Mesothelial cell of epicardium (in vitro differentiated cells): ENCODE measurements around the gene IL4I1. TPM values are rescaled to one million over a fixed set of nuclear protein-coding genes. Genes with fewer than 3 reads are reported as not detected.

ENCODE experiments used
- DNase-seq, 2 experiments: peaks; one replicate each; pipeline ENCODE4 v3.0.0; 2021; ENCODE audit warnings: low spot score in 2 of 2; ENCODE audit not compliant: unreplicated experiment in 2 of 2
- H3K27ac Mint-ChIP-seq: 2 replicates; pipeline ENCODE4 v1.8.0; 2021; ENCODE audit warnings: mixed read lengths
- H3K27me3 Mint-ChIP-seq: 2 replicates; pipeline ENCODE4 v1.8.0; 2021; ENCODE audit warnings: low read depth, mixed read lengths
- H3K36me3 Mint-ChIP-seq: 2 replicates; pipeline ENCODE4 v1.8.0; 2021; ENCODE audit warnings: mixed read lengths
- H3K4me1 Mint-ChIP-seq: 2 replicates; pipeline ENCODE4 v1.8.0; 2021; ENCODE audit warnings: mixed read lengths
- H3K4me3 Mint-ChIP-seq: 2 replicates; pipeline ENCODE4 v1.8.0; 2021; ENCODE audit warnings: mild to moderate bottlenecking, moderate library complexity, mixed read lengths
- H3K9me3 Mint-ChIP-seq: 2 replicates; pipeline ENCODE4 v1.8.0; 2021; ENCODE audit warnings: mixed read lengths
- CTCF ChIP-seq: fragments of 200-600 bp; sonication (generic); IDR thresholded peaks from one replicate; pipeline ENCODE4 v1.5.0; 2021; ENCODE audit warnings: antibody characterized with exemption; ENCODE audit not compliant: unreplicated experiment
- total RNA-seq: library from RNA; stranded (reverse); gene quantifications from 3 replicates; pipeline ENCODE4 v1.2.1, GENCODE V29; 2021

The IL4I1 gene
- total RNA-seq, 1 donor from 2014 or later: 1.7 TPM

- H3K27ac Mint-ChIP-seq: no peak overlapping the region
- DNase-seq: no peak
- H3K36me3 Mint-ChIP-seq: peaks cover 44% of the 10 kb centered on the region
- peaks cover 7% of the 10 kb centered on the region for H3K9me3 Mint-ChIP-seq
- no peak overlapping the region for H3K4me3 Mint-ChIP-seq
- no peaks in the 10 kb centered on the region for H3K27me3 Mint-ChIP-seq
- TF ChIP-seq CTCF: peak; percentile 15
- H3K4me1 Mint-ChIP-seq: peaks cover 2% of the 10 kb centered on the region
Measured at GRCh38 chr19:49915271-49915670, 18.6 kb upstream of the IL4I1 start.

GRCh38 chr19:49913720-49914119, 17.0 kb upstream of the IL4I1 start:
- Mint-ChIP-seq H3K27me3 (no peaks in the 10 kb centered on the region), H3K27ac (no peak overlapping the region), H3K9me3 (peaks cover 7% of the 10 kb centered on the region), H3K4me1 (peaks cover 2% of the 10 kb centered on the region), H3K4me3 (no peak overlapping the region), H3K36me3 (peaks cover 45% of the 10 kb centered on the region)
- no peak for TF ChIP-seq CTCF
- no peak for DNase-seq

GRCh38 chr19:49912965-49913685, 16.4 kb upstream of the IL4I1 start:
- H3K36me3 Mint-ChIP-seq: peaks cover 48% of the 10 kb centered on the region
- peak overlapping the region; percentile 4 for H3K27ac Mint-ChIP-seq
- H3K4me1 Mint-ChIP-seq: peaks cover 2% of the 10 kb centered on the region
- no peak overlapping the region for H3K4me3 Mint-ChIP-seq
- H3K9me3 Mint-ChIP-seq: peaks cover 7% of the 10 kb centered on the region
- TF ChIP-seq CTCF: no peak
- DNase-seq: no peak
- H3K27me3 Mint-ChIP-seq: no peaks in the 10 kb centered on the region

GRCh38 chr19:49911381-49912145, 14.9 kb upstream of the IL4I1 start:
- no peak overlapping the region for H3K4me3 Mint-ChIP-seq

GRCh38 chr19:49910179-49910578, 13.5 kb upstream of the IL4I1 start:
- H3K9me3 Mint-ChIP-seq: peaks cover 3% of the 10 kb centered on the region
- DNase-seq: no peak
- no peak overlapping the region for H3K4me3 Mint-ChIP-seq
- no peaks in the 10 kb centered on the region for H3K4me1 Mint-ChIP-seq
- no peak for TF ChIP-seq CTCF
- no peak overlapping the region for H3K27ac Mint-ChIP-seq
- no peaks in the 10 kb centered on the region for H3K27me3 Mint-ChIP-seq
- H3K36me3 Mint-ChIP-seq: peaks cover 45% of the 10 kb centered on the region

More at GRCh38 chr19:49911381-49912145, 14.9 kb upstream of the IL4I1 start:
- H3K4me1 Mint-ChIP-seq: no peaks in the 10 kb centered on the region
- H3K9me3 Mint-ChIP-seq: peaks cover 7% of the 10 kb centered on the region
- no peak for DNase-seq
- peaks cover 46% of the 10 kb centered on the region for H3K36me3 Mint-ChIP-seq
- H3K27me3 Mint-ChIP-seq: no peaks in the 10 kb centered on the region
- TF ChIP-seq CTCF: no peak
- H3K27ac Mint-ChIP-seq: peak overlapping the region; percentile 37
